Mesenchymal stem cell (in vitro differentiated cells and primary cell): ENCODE data around the gene SNAP23.

Experiments
- DNase-seq: peaks from one replicate; pipeline ENCODE4 v3.0.0-alpha.2; 2013
- H2AFZ ChIP-seq: one replicate; pipeline ENCODE4 v1.6.1; 2013; ENCODE audit warnings: low read depth, mild to moderate bottlenecking, control low read depth, inconsistent platforms, low read length, moderate library complexity
- H2AK5ac ChIP-seq: 2 replicates; pipeline ENCODE4 v1.6.1; 2013; ENCODE audit warnings: low read length, moderate library complexity, mild to moderate bottlenecking, inconsistent platforms; ENCODE audit not compliant: severe bottlenecking
- H2BK120ac ChIP-seq: one replicate; pipeline ENCODE4 v1.6.1; 2013; ENCODE audit warnings: low read depth, mild to moderate bottlenecking, inconsistent platforms, low read length, moderate library complexity
- H2BK12ac ChIP-seq, 2 experiments: one replicate each; pipeline ENCODE4 v1.6.1; 2013; ENCODE audit warnings: inconsistent platforms in 2 of 2, low read length in 2 of 2, mild to moderate bottlenecking in 2 of 2, moderate library complexity in 2 of 2, control low read depth in 1 of 2
- H2BK15ac ChIP-seq: one replicate; pipeline ENCODE4 v1.6.1; 2013; ENCODE audit warnings: mild to moderate bottlenecking, low read depth, inconsistent platforms; ENCODE audit not compliant: poor library complexity, severe bottlenecking
- H2BK5ac ChIP-seq: 2 replicates; pipeline ENCODE4 v1.6.1; 2013; ENCODE audit warnings: low read depth, mild to moderate bottlenecking, low read length, control low read depth, inconsistent platforms; ENCODE audit not compliant: poor library complexity, severe bottlenecking
- H3K14ac ChIP-seq, 2 experiments: one replicate each; pipeline ENCODE4 v1.6.1; 2013; ENCODE audit warnings: inconsistent platforms in 2 of 2, low read length in 2 of 2, control low read depth in 1 of 2, mild to moderate bottlenecking in 1 of 2, moderate library complexity in 1 of 2
- H3K18ac ChIP-seq, 2 experiments: one replicate each; pipeline ENCODE4 v1.6.1; 2013; ENCODE audit warnings: inconsistent platforms in 2 of 2, low read length in 2 of 2, control low read depth in 1 of 2, low read depth in 1 of 2, mild to moderate bottlenecking in 1 of 2
- H3K23ac ChIP-seq, 2 experiments: one replicate each; pipeline ENCODE4 v1.6.1; 2013; ENCODE audit warnings: inconsistent platforms in 2 of 2, low read length in 2 of 2, mild to moderate bottlenecking in 2 of 2, moderate library complexity in 2 of 2, control low read depth in 1 of 2
- H3K27ac ChIP-seq: 2 replicates; pipeline ENCODE4 v1.5.1; 2013; ENCODE audit warnings: mild to moderate bottlenecking, moderate library complexity, low read length, control low read depth, inconsistent platforms; ENCODE audit not compliant: poor library complexity, severe bottlenecking
- H3K27me3 ChIP-seq, 2 experiments: 2 replicates each; pipeline versions ENCODE4 v1.6.1 to v1.7.0; 2013; ENCODE audit warnings: low read length in 2 of 2, mild to moderate bottlenecking in 2 of 2, moderate library complexity in 2 of 2, control low read depth in 1 of 2, inconsistent platforms in 1 of 2; ENCODE audit not compliant: control insufficient read depth in 1 of 2, insufficient read depth in 1 of 2
- H3K36me3 ChIP-seq, 2 experiments: 2 replicates each; pipeline versions ENCODE4 v1.6.1 to v1.7.0; 2013; ENCODE audit warnings: low read length in 2 of 2, control low read depth in 1 of 2, inconsistent platforms in 1 of 2, low read depth in 1 of 2, mild to moderate bottlenecking in 1 of 2; ENCODE audit not compliant: insufficient read depth in 2 of 2, control insufficient read depth in 1 of 2
- H3K4ac ChIP-seq, 2 experiments: one replicate each; pipeline ENCODE4 v1.6.1; 2013; ENCODE audit warnings: inconsistent platforms in 2 of 2, low read length in 2 of 2, mild to moderate bottlenecking in 2 of 2, moderate library complexity in 2 of 2, control low read depth in 1 of 2, low read depth in 1 of 2
- H3K4me1 ChIP-seq: 2 replicates; pipeline ENCODE4 v1.6.1; 2013; ENCODE audit warnings: low read depth, low read length, control low read depth; ENCODE audit not compliant: control insufficient read depth, insufficient read depth
- H3K4me2 ChIP-seq: 2 replicates; pipeline ENCODE4 v1.6.1; 2013; ENCODE audit warnings: low read length, mild to moderate bottlenecking, inconsistent platforms; ENCODE audit not compliant: poor library complexity, severe bottlenecking
- H3K4me3 ChIP-seq, 2 experiments: 2 replicates each; pipeline versions ENCODE4 v1.5.1 to v1.7.0; 2013; ENCODE audit warnings: low read length in 2 of 2, mild to moderate bottlenecking in 2 of 2, control low read depth in 1 of 2, low read depth in 1 of 2; ENCODE audit not compliant: insufficient read depth in 1 of 2
- H3K79me1 ChIP-seq: replicated peaks from 2 replicates; pipeline ENCODE4 v1.6.1; 2013; ENCODE audit warnings: mild to moderate bottlenecking, control low read depth, low read length, inconsistent platforms; ENCODE audit not compliant: poor library complexity, severe bottlenecking
- H3K9ac ChIP-seq: 2 replicates; pipeline ENCODE4 v1.7.0; 2013; ENCODE audit warnings: mild to moderate bottlenecking, low read length, moderate library complexity
- H3K9me3 ChIP-seq: 2 replicates; pipeline ENCODE4 v1.7.0; 2013; ENCODE audit warnings: mild to moderate bottlenecking, low read length; ENCODE audit not compliant: control insufficient read depth
- H4K8ac ChIP-seq: one replicate; pipeline ENCODE4 v1.6.1; 2013; ENCODE audit warnings: inconsistent platforms, mild to moderate bottlenecking, low read length, moderate library complexity
- H4K91ac ChIP-seq: one replicate; pipeline ENCODE4 v1.6.1; 2013; ENCODE audit warnings: mild to moderate bottlenecking, low read length, inconsistent platforms
- WGBS: methylation state at CpG from one replicate; pipeline ENCODE4 v1.1.7; 2013; ENCODE audit warnings: mixed read lengths; 5-methylcytosine and 5-hydroxymethylcytosine counted together

Gene SNAP23

GRCh38 chr15:42498212-42499068 is 3.0 kb downstream of the SNAP23 start:
- Histone ChIP-seq H3K79me1 (peaks cover 14% of the 10 kb centered on the region), H2AK5ac (peak overlapping the region; percentile 26), H4K8ac (no peak overlapping the region), H2BK12ac (no peak overlapping the region), H3K27ac (peak overlapping the region; percentile 46), H3K18ac (no peak overlapping the region), H3K14ac (no peak overlapping the region), H3K23ac (no peak overlapping the region), H3K4me3 (no peak overlapping the region), H3K36me3 (peaks cover 0 to 5% of the 10 kb centered on the region in 2 experiments), H2BK120ac (no peak overlapping the region), H4K91ac (no peak overlapping the region), H3K9me3 (no peaks in the 10 kb centered on the region), H3K4ac (no peak overlapping the region), H3K4me1 (peaks cover 16% of the 10 kb centered on the region), H2BK15ac (no peak overlapping the region), H3K4me2 (no peak overlapping the region), H2BK5ac (no peak overlapping the region), H2AFZ (no peak overlapping the region), H3K9ac (no peak overlapping the region), H3K27me3 (no peaks in the 10 kb centered on the region)
- WGBS: 96% methylated on average over 5 of the region's 6 CpGs
- DNase-seq: no peak

DNA sequence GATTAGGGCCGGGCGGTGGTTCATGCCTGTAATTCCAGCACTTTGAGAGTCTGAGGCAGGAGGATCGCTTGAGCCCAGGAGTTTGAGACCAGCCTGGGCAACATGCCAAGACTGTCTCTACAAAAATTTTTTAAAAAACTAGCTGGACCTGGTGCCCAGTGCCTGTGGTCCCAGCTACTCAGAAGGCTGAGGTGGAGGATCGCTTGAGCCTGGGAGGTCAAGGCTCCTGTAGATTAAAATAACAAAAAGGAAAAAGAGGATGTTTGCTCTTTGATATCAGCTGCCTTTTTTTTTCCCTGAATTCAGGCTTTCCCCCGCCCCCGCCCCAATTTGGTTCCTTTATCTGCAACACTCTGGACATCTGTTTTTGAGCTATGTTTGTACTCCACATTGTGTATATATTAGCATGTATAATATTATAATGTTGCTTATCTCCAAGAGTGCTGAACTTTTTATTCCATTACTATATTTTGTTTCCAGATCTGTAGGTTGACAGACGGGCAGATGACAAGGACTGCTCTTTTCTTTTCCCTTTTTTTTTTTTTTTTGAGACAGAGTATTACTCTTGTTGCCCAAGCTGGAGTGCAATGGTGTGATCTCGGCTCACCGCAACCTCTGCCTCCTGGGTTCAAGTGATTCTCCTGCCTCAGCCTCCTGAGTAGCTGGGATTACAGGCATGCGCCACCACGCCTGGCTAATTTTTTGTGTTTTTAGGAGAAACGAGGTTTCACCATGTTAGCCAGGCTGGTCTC is 4.6 kb downstream of the SNAP23 start:
- H3K23ac ChIP-seq: no peak overlapping the region

GRCh38 chr15:42502477-42502876 is 7.0 kb downstream of the SNAP23 start:
- H3K4me1 ChIP-seq: peaks cover 17% of the 10 kb centered on the region
- H2BK120ac ChIP-seq: no peak overlapping the region
- peaks cover 13% of the 10 kb centered on the region for H3K79me1 ChIP-seq
- no peak overlapping the region for H3K4me2 ChIP-seq
- H3K27ac ChIP-seq: no peak overlapping the region
- no peaks in the 10 kb centered on the region for H3K9me3 ChIP-seq
- no peak overlapping the region for H4K91ac ChIP-seq
- H2AFZ ChIP-seq: no peak overlapping the region
- no peak overlapping the region for H4K8ac ChIP-seq
- no peak overlapping the region for H3K4ac ChIP-seq
- H3K4me3 ChIP-seq: no peak overlapping the region
- WGBS: 100% methylated on average over 2 of the region's 4 CpGs
- no peak overlapping the region for H3K18ac ChIP-seq
- H3K27me3 ChIP-seq: no peaks in the 10 kb centered on the region
- no peak for DNase-seq
- no peak overlapping the region for H2AK5ac ChIP-seq
- no peak overlapping the region for H2BK5ac ChIP-seq
- no peak overlapping the region for H2BK15ac ChIP-seq
- H3K9ac ChIP-seq: no peak overlapping the region
- H3K23ac ChIP-seq: no peak overlapping the region
- no peak overlapping the region for H2BK12ac ChIP-seq
- peaks cover 0 to 5% of the 10 kb centered on the region in 2 experiments for H3K36me3 ChIP-seq
- H3K14ac ChIP-seq: no peak overlapping the region

More for the DNA sequence above, 4.6 kb downstream of the SNAP23 start:
- H2BK5ac ChIP-seq: no peak overlapping the region
- H3K14ac ChIP-seq: no peak overlapping the region
- H2BK120ac ChIP-seq: no peak overlapping the region
- no peak overlapping the region for H2AFZ ChIP-seq
- peaks cover 17% of the 10 kb centered on the region for H3K4me1 ChIP-seq
- no peak overlapping the region for H2BK12ac ChIP-seq
- peaks cover 0 to 5% of the 10 kb centered on the region in 2 experiments for H3K36me3 ChIP-seq
- 80% methylated on average over 9 of the region's 12 CpGs for WGBS
- H4K91ac ChIP-seq: no peak overlapping the region
- peak overlapping the region; percentile 65 for H3K9ac ChIP-seq
- no peak overlapping the region for H3K4me2 ChIP-seq
- no peaks in the 10 kb centered on the region for H3K9me3 ChIP-seq
- H3K79me1 ChIP-seq: peaks cover 14% of the 10 kb centered on the region
- H2BK15ac ChIP-seq: no peak overlapping the region
- no peak overlapping the region for H3K4ac ChIP-seq
- no peaks in the 10 kb centered on the region for H3K27me3 ChIP-seq
- peak overlapping the region in 1 of 2 experiments; percentile 26 for H3K18ac ChIP-seq
- peak overlapping the region; percentile 16 for H2AK5ac ChIP-seq
- H3K27ac ChIP-seq: peak overlapping the region; percentile 65
- H3K4me3 ChIP-seq: no peak overlapping the region
- DNase-seq: peak; percentile 43
- H4K8ac ChIP-seq: no peak overlapping the region

DNA sequence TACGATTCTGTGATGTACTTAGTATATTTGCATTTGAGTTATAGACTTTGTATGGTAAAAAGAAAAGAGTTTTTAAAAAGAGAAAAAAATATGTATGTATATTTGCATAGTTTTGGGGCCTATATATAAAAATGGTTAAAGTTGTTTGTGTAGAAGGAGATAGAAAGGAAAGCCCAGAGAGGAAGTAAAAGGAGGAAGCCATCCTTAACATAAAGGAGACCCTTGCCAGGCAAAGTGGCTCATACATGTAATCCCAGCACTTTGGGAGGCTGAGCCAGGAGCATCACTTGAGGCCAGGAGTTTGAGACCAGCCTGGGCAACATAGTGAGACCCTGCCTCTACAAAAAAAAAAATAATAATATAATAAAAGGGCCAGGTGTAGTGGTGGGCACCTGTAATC is 8.4 kb downstream of the SNAP23 start:
- H3K27me3 ChIP-seq: no peaks in the 10 kb centered on the region
- no peak overlapping the region for H4K91ac ChIP-seq
- H3K23ac ChIP-seq: no peak overlapping the region
- H3K4me2 ChIP-seq: no peak overlapping the region
- H3K4me3 ChIP-seq: no peak overlapping the region
- H3K9ac ChIP-seq: no peak overlapping the region
- no peak overlapping the region for H2BK120ac ChIP-seq
- H2BK15ac ChIP-seq: no peak overlapping the region
- no peaks in the 10 kb centered on the region for H3K9me3 ChIP-seq
- H3K36me3 ChIP-seq: no peaks in the 10 kb centered on the region
- H4K8ac ChIP-seq: no peak overlapping the region
- no peak overlapping the region for H2AK5ac ChIP-seq
- no peak overlapping the region for H3K4ac ChIP-seq
- no peak for DNase-seq
- H3K27ac ChIP-seq: no peak overlapping the region
- peaks cover 14% of the 10 kb centered on the region for H3K79me1 ChIP-seq
- no peak overlapping the region for H3K14ac ChIP-seq
- no peak overlapping the region for H2BK12ac ChIP-seq
- H3K4me1 ChIP-seq: peaks cover 12% of the 10 kb centered on the region
- no peak overlapping the region for H2AFZ ChIP-seq
- WGBS: 94% methylated on average over 1 of the region's 1 CpG
- H3K18ac ChIP-seq: no peak overlapping the region
- no peak overlapping the region for H2BK5ac ChIP-seq
